Loucy (cell line): Measurements from ENCODE around the gene NFS1.
A peak's percentile ranks its signal among the peaks of the same experiment; 100 is the strongest.

Experiments
- H2AFZ ChIP-seq: fragments of 200-600 bp; sonication (generic); 2 replicates; pipeline ENCODE4 v1.6.0; 2016; ENCODE audit warnings: antibody characterized with exemption, mild to moderate bottlenecking, low read length, moderate library complexity
- H3F3A ChIP-seq: fragments of 200-600 bp; 2 replicates; pipeline ENCODE4 v1.6.0; 2016; ENCODE audit warnings: antibody characterized with exemption, low read depth, mild to moderate bottlenecking
- H3K27me3 ChIP-seq: fragments of 200-600 bp; sonication (generic); 2 replicates; pipeline ENCODE4 v1.6.1; 2014; ENCODE audit warnings: low read length, mild to moderate bottlenecking; ENCODE audit not compliant: insufficient read depth, poor library complexity, severe bottlenecking
- H3K36me3 ChIP-seq: fragments of 200-600 bp; sonication (generic); 2 replicates; pipeline ENCODE4 v1.6.1; 2016; ENCODE audit warnings: low read length; ENCODE audit not compliant: insufficient read depth
- H3K4me1 ChIP-seq: fragments of 200-600 bp; sonication (generic); 2 replicates; pipeline ENCODE4 v1.5.1; 2014; ENCODE audit warnings: low read length, mild to moderate bottlenecking; ENCODE audit not compliant: insufficient read depth, poor library complexity, severe bottlenecking
- H3K4me2 ChIP-seq: fragments of 200-600 bp; sonication (generic); 2 replicates; pipeline ENCODE4 v1.6.0; 2014; ENCODE audit warnings: antibody characterized with exemption, low read length, low read depth, mild to moderate bottlenecking; ENCODE audit not compliant: poor library complexity, severe bottlenecking
- H3K4me3 ChIP-seq: fragments of 200-600 bp; sonication (generic); 2 replicates; pipeline ENCODE4 v1.5.1; 2014; ENCODE audit warnings: low read length, mild to moderate bottlenecking, mixed read lengths; ENCODE audit not compliant: poor library complexity, severe bottlenecking
- H3K79me2 ChIP-seq: fragments of 200-600 bp; sonication (generic); 2 replicates; pipeline ENCODE4 v1.6.1; 2014; ENCODE audit warnings: low read length; ENCODE audit not compliant: insufficient read depth
- H3K9ac ChIP-seq: fragments of 200-600 bp; sonication (generic); 2 replicates; pipeline ENCODE4 v1.6.0; 2014; ENCODE audit warnings: mild to moderate bottlenecking, low read depth, low read length, moderate library complexity; ENCODE audit not compliant: poor library complexity, severe bottlenecking
- H3K9me2 ChIP-seq: fragments of 200-600 bp; sonication (generic); replicated peaks from 2 replicates; pipeline ENCODE4 v1.6.1; 2016; ENCODE audit warnings: low read depth, low read length, mixed read lengths
- H3K9me3 ChIP-seq: fragments of 200-600 bp; sonication (generic); 2 replicates; pipeline ENCODE4 v1.6.1; 2014; ENCODE audit warnings: mild to moderate bottlenecking, antibody characterized with exemption, low read length, low read depth; ENCODE audit not compliant: insufficient read depth
- H4K20me1 ChIP-seq: fragments of 200-600 bp; sonication (generic); 2 replicates; pipeline ENCODE4 v1.6.0; 2014; ENCODE audit warnings: antibody characterized with exemption, low read length, mild to moderate bottlenecking; ENCODE audit not compliant: insufficient read depth, poor library complexity, severe bottlenecking
- CTCF ChIP-seq: fragments of 200-600 bp; sonication (generic); conservative IDR thresholded peaks from 2 replicates; pipeline ENCODE4 v1.5.1; 2014; ENCODE audit warnings: mild to moderate bottlenecking, antibody characterized with exemption, low read length
- EZH2phosphoT487 ChIP-seq: fragments of 200-600 bp; IDR thresholded peaks from 2 replicates; pipeline ENCODE4 v1.6.1; 2018; ENCODE audit warnings: antibody characterized with exemption, mild to moderate bottlenecking, moderate library complexity, borderline replicate concordance

Gene NFS1

DNA sequence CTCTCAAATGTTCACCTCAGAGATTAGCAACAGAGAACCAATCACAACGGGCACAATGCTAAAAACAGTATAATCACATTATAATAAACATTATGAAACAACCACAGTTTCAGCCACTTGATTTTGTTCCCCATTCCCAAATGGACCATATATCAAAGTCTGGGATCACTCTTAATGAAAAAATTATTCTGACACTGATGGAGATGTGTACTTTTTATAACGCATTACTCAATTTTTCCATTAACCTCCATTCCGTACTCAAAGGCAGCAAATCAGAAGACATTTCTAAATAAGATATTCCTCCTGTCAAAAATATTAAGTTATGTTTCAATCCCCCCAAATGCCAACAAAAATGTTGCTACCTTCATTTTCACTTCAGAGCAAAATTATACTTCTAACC is 37.2 kb downstream of the NFS1 start:
- H3K4me3 ChIP-seq: peak overlapping the region; percentile 98
- H3K9ac ChIP-seq: peak overlapping the region; percentile 98
- TF ChIP-seq EZH2phosphoT487 (no peak), CTCF (no peak)
- H3K4me1 ChIP-seq: peaks cover 47% of the 10 kb centered on the region
- peaks cover 76% of the 10 kb centered on the region for H4K20me1 ChIP-seq
- H3K27me3 ChIP-seq: no peaks in the 10 kb centered on the region
- no peak overlapping the region for H2AFZ ChIP-seq
- peaks cover 80% of the 10 kb centered on the region for H3K79me2 ChIP-seq
- H3K4me2 ChIP-seq: peak overlapping the region; percentile 98
- no peaks in the 10 kb centered on the region for H3K9me2 ChIP-seq
- no peaks in the 10 kb centered on the region for H3K36me3 ChIP-seq
- H3F3A ChIP-seq: no peaks in the 10 kb centered on the region
- no peaks in the 10 kb centered on the region for H3K9me3 ChIP-seq

DNA sequence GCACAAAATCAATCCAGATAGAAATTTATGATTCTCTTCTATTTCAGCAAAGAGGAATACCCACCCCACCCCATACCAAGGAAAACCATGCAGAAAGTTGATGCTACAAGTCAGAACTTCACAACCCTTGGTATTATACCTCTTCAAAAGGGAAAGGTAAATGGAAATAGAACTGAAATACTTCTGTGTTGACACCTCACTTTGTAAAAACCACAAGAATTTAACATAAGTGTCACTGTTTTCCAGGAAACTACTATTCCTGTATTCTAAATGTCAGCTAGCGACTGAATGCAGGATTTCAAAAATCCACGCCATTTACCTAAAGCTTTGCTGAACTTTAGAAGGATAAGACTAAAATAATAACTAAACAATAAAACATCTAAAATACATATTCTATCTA is 38.1 kb downstream of the NFS1 start:
- Histone ChIP-seq H3K9me2 (no peaks in the 10 kb centered on the region), H3K79me2 (peaks cover 88% of the 10 kb centered on the region), H2AFZ (no peak overlapping the region), H4K20me1 (peaks cover 84% of the 10 kb centered on the region), H3F3A (no peaks in the 10 kb centered on the region), H3K36me3 (peaks cover 7% of the 10 kb centered on the region; the same call in 1 of the 2 replicates), H3K27me3 (no peaks in the 10 kb centered on the region), H3K9ac (peak overlapping the region; percentile 98), H3K4me2 (peak overlapping the region; percentile 98), H3K4me1 (peaks cover 54% of the 10 kb centered on the region), H3K4me3 (peak overlapping the region; percentile 98), H3K9me3 (no peaks in the 10 kb centered on the region)
- TF ChIP-seq EZH2phosphoT487 (no peak), CTCF (no peak)

DNA sequence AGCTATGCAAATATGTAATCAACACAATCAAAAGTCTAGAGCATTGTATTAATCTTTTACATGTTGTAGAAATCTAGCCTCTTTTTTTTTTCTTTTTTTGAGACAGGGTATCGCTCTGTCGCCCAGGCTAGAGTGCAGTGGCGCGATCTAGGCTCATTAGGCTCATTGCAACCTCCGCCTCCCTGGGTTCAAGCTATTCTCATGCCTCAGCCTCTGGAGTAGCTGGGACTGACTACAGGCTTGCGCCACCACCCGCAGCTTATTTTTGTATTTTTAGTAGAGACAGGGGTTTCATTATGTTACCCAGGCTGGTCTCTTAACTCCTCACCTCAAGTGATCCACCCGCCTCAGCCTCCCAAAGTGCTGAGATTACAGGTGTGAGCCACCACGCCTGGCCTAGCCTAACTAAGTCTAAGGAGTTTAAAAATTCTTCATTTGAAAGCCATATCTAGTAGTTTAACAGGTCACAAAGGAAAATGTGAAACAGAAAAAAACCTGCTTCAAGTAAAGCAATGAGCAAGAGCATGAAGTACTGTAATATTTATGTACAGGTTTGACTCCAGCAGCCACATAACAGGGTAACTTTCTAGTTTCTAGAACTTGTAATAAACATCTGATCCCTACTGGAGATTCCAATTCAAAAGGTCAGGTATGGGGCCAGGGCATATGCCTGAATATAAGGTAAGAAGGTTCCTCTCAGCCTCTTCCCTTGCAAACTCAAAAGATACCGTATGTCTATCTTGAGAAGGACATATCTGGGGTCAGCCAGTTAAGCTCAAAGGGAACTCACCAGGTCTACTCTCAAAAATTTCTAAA is 38.8 kb downstream of the NFS1 start:
- Histone ChIP-seq H3K9me2 (no peaks in the 10 kb centered on the region), H3F3A (no peaks in the 10 kb centered on the region), H3K27me3 (no peaks in the 10 kb centered on the region), H3K4me2 (peak overlapping the region; percentile 98), H3K4me1 (peaks cover 56% of the 10 kb centered on the region), H3K36me3 (peaks cover 12% of the 10 kb centered on the region; the same call in 1 of the 2 replicates), H3K9me3 (no peaks in the 10 kb centered on the region), H3K79me2 (peaks cover 95% of the 10 kb centered on the region), H3K9ac (peak overlapping the region; percentile 98), H2AFZ (no peak overlapping the region), H3K4me3 (peak overlapping the region; percentile 98), H4K20me1 (peaks cover 92% of the 10 kb centered on the region)
- TF ChIP-seq EZH2phosphoT487: no peak
